ENCODE data around the gene CDC73. TPM values are rescaled to one million over a fixed set of nuclear protein-coding genes. Genes with fewer than 3 reads are reported as not detected.

Gene CDC73
- total and polyA plus RNA-seq, 2 of the 13 experiments (the other 11 are each of a cell fraction or from before 2014, with no cell fraction given): 20.2 to 26.3 TPM

- TF ChIP-seq ZNF746 (CRISPR knock-in tag; IDR thresholded peaks at IDR 0.05): 0 out of 2 replicates have a peak, but pooled peaks have one; percentile 16
- 0 out of 2 replicates have a peak, but pooled peaks have one; percentile 33 for TF ChIP-seq ZNF543 (CRISPR knock-in tag; IDR thresholded peaks at IDR 0.05)
Measured at GRCh38 chr1:193104907-193105820, 16.7 kb upstream of the CDC73 start, which contains the start of gene GLRX2 (continued).

GRCh38 chr1:193105821-193106177 lies 16.0 kb upstream of the CDC73 start:
- H3K9ac ChIP-seq (ENCODE audit: insufficient read depth, low read depth, low read length): peak overlapping the region; percentile 78
- peak overlapping the region; percentile 84 for H3K4me2 ChIP-seq (ENCODE audit: low read depth, low read length)
- H3K27ac ChIP-seq (ENCODE audit: extremely low read length, insufficient read depth, low read length): peak overlapping the region; percentile 89
- TF ChIP-seq KLF13 (CRISPR knock-in tag; IDR thresholded peaks at IDR 0.05) (no peak), CREB1 (IDR thresholded peaks at IDR 0.05) (no peak), CREB1 (CRISPR knock-in tag; IDR thresholded peaks at IDR 0.05) (0 out of 2 replicates have a peak, but pooled peaks have one; percentile 28)
- H3K4me3 ChIP-seq (replicated peaks in 1 of 3; ENCODE audit: insufficient read depth in 1 of 3, low read depth in 2 of 3, low read length in 3 of 3): peak overlapping the region; percentile 70 to 93 (median 82)
- intact Hi-C loops (cut with micrococcal nuclease; ENCODE audit: unreplicated experiment) (loop anchor here (1.0 kb wide), 1 partner anchor 17 kb away; the partner anchor contains the start of gene CDC73), in situ Hi-C loops (cut with HindIII; ENCODE audit: extremely low pct_ligation_motif_present, low pct_unique_long_range_greater_than_20kb) (no loop called here)
- peaks cover 63% of the 10 kb centered on the region for H3K4me1 ChIP-seq (ENCODE audit: insufficient read depth, low read length)
- BruUV-seq (replicated peaks): TSS peak; percentile 96
- POLR2A ChIA-PET: interaction anchor here (0.5 to 2.9 kb wide), 6 partner anchors 10 to 404 kb away, joined by 3 to 31 read pairs (median 12); partner anchors contain the start of genes CDC73, RO60 and UCHL5
- no peaks in the 10 kb centered on the region; a peak in 1 of 5 replicates for H3K27me3 ChIP-seq (ENCODE audit: control insufficient read depth in 1 of 2, insufficient read depth in 2 of 2, low read length in 2 of 2)
- CTCF ChIA-PET (ENCODE audit: low intra/inter-chr PET ratio, low total read pairs): interaction anchor here (1.3 kb wide), 1 partner anchor 16 kb away, joined by 7 read pairs; the partner anchor contains the start of gene CDC73
- H3K79me2 ChIP-seq (ENCODE audit: insufficient read depth, low read length): peaks cover 31% of the 10 kb centered on the region
- WGBS (ENCODE audit: low lambda C conversion rate): 41% methylated on average over 4 of the region's 4 CpGs
- H3K36me3 ChIP-seq (replicated peaks in 1 of 2; ENCODE audit: control insufficient read depth in 1 of 2, insufficient read depth in 2 of 2, low read length in 2 of 2): no peaks in the 10 kb centered on the region
- H2AFZ ChIP-seq (ENCODE audit: low read length): peak overlapping the region; percentile 76
- no peak for DNase-seq (ENCODE audit: low spot score)
- no peaks in the 10 kb centered on the region for H3K9me3 ChIP-seq (ENCODE audit: low read length)
- no peaks in the 10 kb centered on the region for H4K20me1 ChIP-seq (ENCODE audit: insufficient read depth, low read length)
- FAIRE-seq: no peak
- no peak for ATAC-seq

All from HepG2 (cell line).